MCF 10A (cell line): Measurements from ENCODE around the gene SH2D1A. TPM values are rescaled to one million over a fixed set of nuclear protein-coding genes. Genes with fewer than 3 reads are reported as not detected.

Experiments used
- BruUV-seq: library from RNA; stranded (reverse); fragments of 400-500 nt; replicated peaks from 2 replicates; lab custom pipeline; 2021; lab: Mats Ljungman, UMichigan
- CTCF ChIA-PET: fragments of 300-600 bp; sonication (Branson Sonifier 250); formaldehyde crosslinking; extraction: SDS; loops from one replicate; lab custom pipeline; 2021; ENCODE audit warnings: antibody characterized with exemption, inconsistent platforms; lab: Yijun Ruan, JAX
- POLR2A ChIA-PET: fragments of 300-600, 350-650 bp; sonication (Branson Sonifier 250); formaldehyde crosslinking; extraction: SDS; loops from one replicate; lab custom pipeline; 2020; ENCODE audit warnings: antibody characterized with exemption, inconsistent platforms; lab: Yijun Ruan, JAX
- DNase-seq: peaks from one replicate; pipeline ENCODE4 v3.0.0-alpha.2; 2018; ENCODE audit not compliant: unreplicated experiment
- H3K27ac Mint-ChIP-seq: one replicate; pipeline ENCODE4 v1.8.0; 2022; ENCODE audit warnings: mild to moderate bottlenecking, low read depth, mixed read lengths; ENCODE audit not compliant: unreplicated experiment
- H3K27me3 Mint-ChIP-seq: one replicate; pipeline ENCODE4 v1.8.0; 2022; ENCODE audit warnings: mixed read lengths; ENCODE audit not compliant: insufficient read depth, unreplicated experiment
- H3K36me3 Mint-ChIP-seq: one replicate; pipeline ENCODE4 v1.8.0; 2022; ENCODE audit warnings: mild to moderate bottlenecking, moderate library complexity, mixed read lengths; ENCODE audit not compliant: insufficient read depth, unreplicated experiment
- H3K4me1 Mint-ChIP-seq: one replicate; pipeline ENCODE4 v1.8.0; 2022; ENCODE audit warnings: mixed read lengths; ENCODE audit not compliant: insufficient read depth, unreplicated experiment
- H3K4me3 Mint-ChIP-seq: one replicate; pipeline ENCODE4 v1.8.0; 2022; ENCODE audit warnings: mild to moderate bottlenecking, moderate library complexity, mixed read lengths; ENCODE audit not compliant: unreplicated experiment
- H3K9me3 Mint-ChIP-seq: one replicate; pipeline ENCODE4 v1.8.0; 2022; ENCODE audit warnings: mixed read lengths; ENCODE audit not compliant: unreplicated experiment
- intact Hi-C: fragments of 100-400 bp; cut with micrococcal nuclease; formaldehyde crosslinking; loops from 2 replicates; pipeline ENCODE4 v1.14.1; 2022
- total RNA-seq: library from RNA; stranded (reverse); gene quantifications from 2 replicates; pipeline ENCODE4 v1.2.3, GENCODE V29; 2022
- TF ChIP-seq, protein P1 (sequence below): fragments of 200-600 bp; IDR thresholded peaks from one replicate; pipeline ENCODE4 v1.8.0; 2022; ENCODE audit warnings: antibody characterized with exemption, mild to moderate bottlenecking; ENCODE audit not compliant: unreplicated experiment

Gene SH2D1A
- total RNA-seq, 1 experiment from 2014 or later = not detected

- intact Hi-C loops = no loop called here
- H3K9me3 Mint-ChIP-seq = no peaks in the 10 kb centered on the region
- no peaks in the 10 kb centered on the region for H3K27me3 Mint-ChIP-seq
- no peaks in the 10 kb centered on the region for H3K4me1 Mint-ChIP-seq
- TF ChIP-seq, protein P1, sequence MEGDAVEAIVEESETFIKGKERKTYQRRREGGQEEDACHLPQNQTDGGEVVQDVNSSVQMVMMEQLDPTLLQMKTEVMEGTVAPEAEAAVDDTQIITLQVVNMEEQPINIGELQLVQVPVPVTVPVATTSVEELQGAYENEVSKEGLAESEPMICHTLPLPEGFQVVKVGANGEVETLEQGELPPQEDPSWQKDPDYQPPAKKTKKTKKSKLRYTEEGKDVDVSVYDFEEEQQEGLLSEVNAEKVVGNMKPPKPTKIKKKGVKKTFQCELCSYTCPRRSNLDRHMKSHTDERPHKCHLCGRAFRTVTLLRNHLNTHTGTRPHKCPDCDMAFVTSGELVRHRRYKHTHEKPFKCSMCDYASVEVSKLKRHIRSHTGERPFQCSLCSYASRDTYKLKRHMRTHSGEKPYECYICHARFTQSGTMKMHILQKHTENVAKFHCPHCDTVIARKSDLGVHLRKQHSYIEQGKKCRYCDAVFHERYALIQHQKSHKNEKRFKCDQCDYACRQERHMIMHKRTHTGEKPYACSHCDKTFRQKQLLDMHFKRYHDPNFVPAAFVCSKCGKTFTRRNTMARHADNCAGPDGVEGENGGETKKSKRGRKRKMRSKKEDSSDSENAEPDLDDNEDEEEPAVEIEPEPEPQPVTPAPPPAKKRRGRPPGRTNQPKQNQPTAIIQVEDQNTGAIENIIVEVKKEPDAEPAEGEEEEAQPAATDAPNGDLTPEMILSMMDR = no peak
- ChIA-PET POLR2A (no interaction called here), CTCF (interaction anchor here (0.7 to 1.1 kb wide), 2 partner anchors 60 to 139 kb away, joined by 4 read pairs; no protein-coding TSS in a partner anchor)
- no peak for DNase-seq
- no peak overlapping the region for H3K27ac Mint-ChIP-seq
- no peaks in the 10 kb centered on the region for H3K36me3 Mint-ChIP-seq
- no peak overlapping the region for H3K4me3 Mint-ChIP-seq
- no TSS peak for BruUV-seq
Observed at GRCh38 chrX:124347242-124347641, 879 bp downstream of the SH2D1A start.

DNA sequence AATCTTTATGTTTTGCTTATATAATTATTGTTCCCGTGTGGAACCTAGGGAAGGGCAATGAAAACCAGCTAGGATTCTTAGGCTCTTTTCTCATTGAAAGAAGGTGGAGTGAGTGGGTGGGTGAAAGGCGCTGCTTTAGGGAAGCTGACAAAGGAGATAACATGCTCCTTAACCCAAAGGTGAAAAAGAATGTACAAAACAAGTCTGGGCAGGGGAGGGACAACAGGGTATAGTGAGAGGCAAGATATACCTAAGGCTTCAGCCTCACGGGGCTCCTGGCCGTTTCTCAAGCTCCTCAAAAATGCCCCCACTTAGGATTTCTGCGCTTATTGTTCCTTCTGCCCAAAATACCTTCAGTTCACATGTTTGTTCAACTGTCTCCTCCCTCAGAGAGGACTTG lies 1.8 kb downstream of the SH2D1A start:
- no peak for DNase-seq
- Mint-ChIP-seq H3K27me3 (no peaks in the 10 kb centered on the region), H3K9me3 (no peaks in the 10 kb centered on the region), H3K4me1 (no peaks in the 10 kb centered on the region), H3K27ac (no peak overlapping the region), H3K4me3 (no peak overlapping the region), H3K36me3 (no peaks in the 10 kb centered on the region)
- no TSS peak for BruUV-seq
- TF ChIP-seq, protein P1 = no peak
- ChIA-PET POLR2A (no interaction called here), CTCF (interaction anchor here (0.7 to 1.4 kb wide), 2 partner anchors 35 to 59 kb away, joined by 4 to 5 read pairs; no protein-coding TSS in a partner anchor)
- intact Hi-C loops = no loop called here

DNA sequence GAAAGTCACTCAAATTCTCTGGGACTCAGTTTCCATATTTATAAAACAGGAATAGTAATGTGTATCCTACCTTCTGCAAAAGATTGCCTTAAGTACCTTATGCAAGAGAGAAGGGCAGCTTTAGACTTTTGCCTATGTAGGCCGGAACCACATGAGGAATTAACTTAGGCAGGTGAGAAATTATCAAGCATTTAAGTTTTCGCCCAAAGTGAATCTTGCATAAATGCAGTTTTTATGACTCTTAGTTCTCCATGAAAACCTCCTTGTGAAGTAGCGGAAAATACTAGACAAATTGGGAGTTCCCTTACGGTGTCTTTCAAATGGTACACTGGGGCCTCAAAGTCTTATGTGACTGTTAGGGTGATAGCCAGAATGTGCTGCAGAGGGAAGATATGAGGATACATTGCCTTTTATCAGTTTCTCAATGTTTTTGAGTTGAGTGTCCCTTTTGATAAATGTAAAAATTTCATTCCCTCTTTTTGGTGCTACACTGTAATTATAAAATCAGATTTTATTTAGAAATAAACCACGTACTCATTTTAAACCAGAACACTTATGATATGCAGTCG lies 2.6 kb downstream of the SH2D1A start:
- ChIA-PET CTCF (interaction anchor here (1.4 kb wide), 1 partner anchor 34 kb away, joined by 5 read pairs; no protein-coding TSS in a partner anchor), POLR2A (no interaction called here)
- no peaks in the 10 kb centered on the region for H3K9me3 Mint-ChIP-seq
- BruUV-seq = no TSS peak
- H3K4me3 Mint-ChIP-seq = no peak overlapping the region
- intact Hi-C loops = no loop called here
- DNase-seq = no peak
- H3K27ac Mint-ChIP-seq = no peak overlapping the region
- H3K4me1 Mint-ChIP-seq = no peaks in the 10 kb centered on the region
- H3K27me3 Mint-ChIP-seq = no peaks in the 10 kb centered on the region
- H3K36me3 Mint-ChIP-seq = no peaks in the 10 kb centered on the region
- TF ChIP-seq, protein P1 = no peak

DNA sequence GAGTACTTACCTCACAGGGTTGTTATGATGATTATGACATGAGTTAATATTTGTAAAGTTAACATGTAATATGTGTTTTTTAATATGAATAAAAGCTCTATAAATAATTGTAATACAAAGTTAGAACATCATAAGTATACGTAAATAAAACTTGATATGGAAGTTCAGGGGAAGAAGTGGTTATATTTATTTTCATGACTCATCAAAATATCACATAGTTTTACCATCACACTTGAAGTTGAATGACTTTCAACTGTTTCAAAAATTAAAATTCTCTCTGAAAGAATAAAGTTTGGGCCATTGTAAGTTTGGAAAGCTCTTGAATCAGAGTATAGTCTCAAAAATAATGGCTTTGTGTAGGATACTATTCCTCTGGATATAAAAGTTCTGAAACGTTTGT lies 8.3 kb downstream of the SH2D1A start:
- no peaks in the 10 kb centered on the region for H3K27me3 Mint-ChIP-seq
- H3K4me3 Mint-ChIP-seq = no peak overlapping the region
- POLR2A ChIA-PET = no interaction called here
- TF ChIP-seq, protein P1 = no peak
- H3K4me1 Mint-ChIP-seq = no peaks in the 10 kb centered on the region
- H3K36me3 Mint-ChIP-seq = no peaks in the 10 kb centered on the region
- CTCF ChIA-PET = interaction anchor here (0.6 kb wide), 1 partner anchor 51 kb away, joined by 3 read pairs; no protein-coding TSS in a partner anchor
- no peak for DNase-seq
- intact Hi-C loops = no loop called here
- H3K27ac Mint-ChIP-seq = no peak overlapping the region
- no TSS peak for BruUV-seq
- no peaks in the 10 kb centered on the region for H3K9me3 Mint-ChIP-seq
